Measurements from ENCODE around the gene PROCA1. TPM values are rescaled to one million over a fixed set of nuclear protein-coding genes. Genes with fewer than 3 reads are reported as not detected.
A peak's percentile ranks its signal among the peaks of the same experiment; 100 is the strongest.
"Not testable (repeated sequence)": the region's sequence is repeated elsewhere in the genome, so short reads cannot be mapped to it uniquely, and the experiment has no call there.

The PROCA1 gene
- total RNA-seq, 4 donors from 2014 or later, result 1.7 to 3.5 (median 3.1) TPM; not detected in 1

GRCh38 chr17:28661635-28662526 lies 49.8 kb downstream of the PROCA1 start, which contains the start of the genes SDF2 and SUPT6H:
TSS of gene SDF2 (minus strand) at chr17:28661906. CDS start at chr17:28661876, 30 bp downstream.
TSS of gene SUPT6H (plus strand) at chr17:28662205. CDS start at chr17:28673402, 11,197 bp downstream.
- peaks cover 0 to 33% (median 5%) of the 10 kb centered on the region in 4 donors for H3K4me1 ChIP-seq
- peak within 1 kb of the TSS; percentile 58 to 88 (median 80) for H3K4me3 ChIP-seq
- peaks cover 0 to 44% (median 0%) of the 10 kb centered on the region in 3 donors for H3K36me3 ChIP-seq
- TF ChIP-seq POLR2A (IDR thresholded peaks at IDR 0.05) (peak; percentile 73 to 77), CTCF (IDR thresholded peaks at IDR 0.05) (no peak)
- no peaks in the 10 kb centered on the region for H3K27me3 ChIP-seq
- H3K27ac ChIP-seq, result peak within 1 kb of the TSS; percentile 90 to 98 (median 94)
- DNase-seq, result peak; percentile 92 to 96 (median 95)
- no peaks in the 10 kb centered on the region for H3K9me3 ChIP-seq

- not testable (repeated sequence) for H3K9me3 ChIP-seq, H3K4me3 ChIP-seq, DNase-seq, H3K27me3 ChIP-seq, H3K27ac ChIP-seq
- peaks cover 0 to 30% (median 5%) of the 10 kb centered on the region in 4 donors for H3K4me1 ChIP-seq
- H3K36me3 ChIP-seq, result peaks cover 0 to 46% (median 0%) of the 10 kb centered on the region in 3 donors
These were observed 52.2 kb downstream of the PROCA1 start for GRCh38 chr17:28659497-28659881.

- H3K9me3 ChIP-seq, DNase-seq, H3K4me3 ChIP-seq, H3K27me3 ChIP-seq, H3K27ac ChIP-seq: not testable (repeated sequence)
- Histone ChIP-seq H3K4me1 (peaks cover 0 to 24% (median 5%) of the 10 kb centered on the region in 4 donors), H3K36me3 (peaks cover 0 to 46% (median 0%) of the 10 kb centered on the region in 3 donors)
These were observed 52.8 kb downstream of the PROCA1 start for GRCh38 chr17:28658766-28659496.

DNA sequence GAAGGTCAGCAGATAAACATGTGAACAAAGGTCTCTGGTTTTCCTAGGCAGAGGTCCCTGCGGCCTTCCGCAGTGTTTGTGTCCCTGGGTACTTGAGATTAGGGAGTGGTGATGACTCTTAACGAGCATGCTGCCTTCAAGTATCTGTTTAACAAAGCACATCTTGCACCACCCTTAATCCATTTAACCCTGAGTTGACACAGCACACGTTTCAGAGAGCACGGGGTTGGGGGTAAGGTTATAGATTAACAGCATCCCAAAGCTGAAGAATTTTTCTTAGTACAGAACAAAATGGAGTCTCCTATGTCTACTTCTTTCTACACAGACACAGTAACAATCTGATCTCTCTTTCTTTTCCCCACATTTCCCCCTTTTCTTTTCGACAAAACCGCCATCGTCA lies 53.3 kb downstream of the PROCA1 start:
- not testable (repeated sequence) for H3K27ac ChIP-seq, H3K27me3 ChIP-seq, H3K4me3 ChIP-seq, DNase-seq, H3K9me3 ChIP-seq
- Histone ChIP-seq H3K4me1 (peaks cover 0 to 18% (median 5%) of the 10 kb centered on the region in 4 donors), H3K36me3 (peaks cover 0 to 50% (median 0%) of the 10 kb centered on the region in 3 donors)

DNA sequence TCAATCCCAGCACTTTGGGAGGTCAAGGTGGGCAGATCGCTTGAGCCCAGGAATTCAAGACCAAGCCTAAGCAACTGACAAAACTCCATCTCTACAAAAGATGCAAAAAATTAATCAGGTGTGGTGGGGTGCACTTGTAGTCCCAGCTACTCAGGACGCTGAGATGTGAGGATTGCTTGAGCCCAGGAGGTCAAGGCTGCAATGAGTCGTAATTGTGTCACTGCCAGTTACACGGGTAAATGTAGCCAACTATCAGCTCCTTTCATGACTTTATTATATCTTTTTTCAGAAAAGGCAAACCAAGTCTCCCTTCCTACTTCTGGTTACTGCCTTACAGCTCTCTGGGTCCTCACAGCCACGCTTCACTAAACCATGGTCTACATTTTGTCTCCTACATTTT lies 53.9 kb downstream of the PROCA1 start:
- Histone ChIP-seq H3K27ac (no peak overlapping the region), H3K36me3 (peaks cover 0 to 55% (median 0%) of the 10 kb centered on the region in 3 donors)
- TF ChIP-seq CTCF (IDR thresholded peaks at IDR 0.05) (no peak), POLR2A (IDR thresholded peaks at IDR 0.05) (no peak)

GRCh38 chr17:28655160-28655559 lies 56.5 kb downstream of the PROCA1 start:
- peaks cover 0 to 72% (median 0%) of the 10 kb centered on the region in 3 donors for H3K36me3 ChIP-seq
- H3K27ac ChIP-seq, result no peak overlapping the region
- no peaks in the 10 kb centered on the region for H3K27me3 ChIP-seq
- no peak for DNase-seq
- H3K4me1 ChIP-seq, result peaks cover 0 to 1% (median 0%) of the 10 kb centered on the region in 4 donors
- no peak for TF ChIP-seq POLR2A (IDR thresholded peaks at IDR 0.05)
- no peak for TF ChIP-seq CTCF (IDR thresholded peaks at IDR 0.05)
- H3K9me3 ChIP-seq, result no peaks in the 10 kb centered on the region
- H3K4me3 ChIP-seq, result no peak overlapping the region

More for the DNA sequence above, 53.9 kb downstream of the PROCA1 start:
- Histone ChIP-seq H3K4me1 (peaks cover 0 to 12% (median 2%) of the 10 kb centered on the region in 4 donors), H3K4me3 (no peak overlapping the region), H3K9me3 (no peaks in the 10 kb centered on the region), H3K27me3 (no peaks in the 10 kb centered on the region)
- no peak for DNase-seq

Small RNA genes lying within 50 kb of the gene (small RNA-seq; reads per million reads assigned to genes)
- 0 reads per million in 2 donors for gene SNORD42A
- gene SNORD42B, result 0 reads per million in 2 donors
- 0 reads per million in 2 donors for gene SNORD4A
- gene SNORD4B, result 0 reads per million in 2 donors

Other genes with a start within 250 kb of the PROCA1 start
- gene SLC13A2, start 238.2 kb downstream of the PROCA1 start, total RNA-seq, result 100 to 1,000 TPM in 3 of 4 donors, 10 to 100 TPM in 1; 11.6 to 612 (median 544) TPM
- gene FOXN1, start 205.5 kb downstream of the PROCA1 start, total RNA-seq, result not detected
- 10 to 100 TPM; 22.6 to 39.2 (median 31.4) TPM for gene UNC119, start 159.3 kb downstream of the PROCA1 start, total RNA-seq
- gene PIGS, start 140.4 kb downstream of the PROCA1 start, total RNA-seq, result 100 to 1,000 TPM in 2 of 4 donors, 10 to 100 TPM in 2; 47.0 to 188 (median 107) TPM
- gene ALDOC, start 135.0 kb downstream of the PROCA1 start, total RNA-seq, result 100 to 1,000 TPM in 2 of 4 donors, 10 to 100 TPM in 2; 14.9 to 192 (median 120) TPM
- gene SPAG5, start 112.9 kb downstream of the PROCA1 start, total RNA-seq, result 10 to 100 TPM; 40.3 to 67.7 (median 49.6) TPM
- 10 to 100 TPM; 11.6 to 36.8 (median 23.3) TPM for gene RSKR, start 97.7 kb downstream of the PROCA1 start, total RNA-seq
- gene BLTP2, start 66.7 kb downstream of the PROCA1 start, total RNA-seq, result 100 to 1,000 TPM; 139 to 175 (median 167) TPM
- 10 to 100 TPM; 39.6 to 60.5 (median 55.9) TPM for gene SDF2, start 50.0 kb downstream of the PROCA1 start, total RNA-seq
- 100 to 1,000 TPM in 1 of 4 donors, 10 to 100 TPM in 3; 61.5 to 101 (median 96.0) TPM for gene SUPT6H, start 49.7 kb downstream of the PROCA1 start, total RNA-seq
- 10 to 100 TPM; 14.5 to 69.3 (median 30.2) TPM for gene RAB34, start 6.0 kb upstream of the PROCA1 start, total RNA-seq
- 100 to 1,000 TPM; 214 to 675 (median 268) TPM for gene RPL23A, start 8.1 kb upstream of the PROCA1 start, total RNA-seq
- 1 to 10 TPM; 3.3 to 9.1 (median 5.8) TPM for gene TLCD1, start 14.3 kb upstream of the PROCA1 start, total RNA-seq
- 10 to 100 TPM in 2 of 4 donors, 1 to 10 TPM in 2; 7.4 to 89.1 (median 14.0) TPM for gene NEK8, start 16.9 kb upstream of the PROCA1 start, total RNA-seq
- gene TRAF4, start 32.1 kb upstream of the PROCA1 start, total RNA-seq, result 100 to 1,000 TPM in 3 of 4 donors, 10 to 100 TPM in 1; 83.3 to 228 (median 184) TPM
- 10 to 100 TPM; 28.1 to 55.8 (median 44.6) TPM for gene FAM222B, start 130.9 kb upstream of the PROCA1 start, total RNA-seq
- 100 to 1,000 TPM in 1 of 4 donors, 10 to 100 TPM in 3; 43.8 to 118 (median 51.0) TPM for gene ERAL1, start 143.1 kb upstream of the PROCA1 start, total RNA-seq
- gene FLOT2, start 185.8 kb upstream of the PROCA1 start, total RNA-seq, result 10 to 100 TPM; 21.7 to 53.6 (median 41.9) TPM
- gene DHRS13, start 191.2 kb upstream of the PROCA1 start, total RNA-seq, result 10 to 100 TPM in 1 of 4 donors, 1 to 10 TPM in 3; 3.3 to 10.0 (median 7.1) TPM
- gene PHF12, start 239.6 kb upstream of the PROCA1 start, total RNA-seq, result 100 to 1,000 TPM in 1 of 4 donors, 10 to 100 TPM in 3; 54.8 to 114 (median 72.9) TPM